IPS-11a (cell line): Measurements from ENCODE around the gene SLC25A42.
A peak's percentile ranks its signal among the peaks of the same experiment; 100 is the strongest.
"Not testable (repeated sequence)": the region's sequence is repeated elsewhere in the genome, so short reads cannot be mapped to it uniquely, and the experiment has no call there.

ENCODE experiments used
- H3K4me3 ChIP-seq: one replicate; pipeline ENCODE4 v1.5.1; 2013; ENCODE audit warnings: low read depth, low read length, control low read depth

Gene SLC25A42

GRCh38 chr19:19102566-19102965 lies 38.8 kb downstream of the SLC25A42 start:
- H3K4me3 ChIP-seq: not testable (repeated sequence)

DNA sequence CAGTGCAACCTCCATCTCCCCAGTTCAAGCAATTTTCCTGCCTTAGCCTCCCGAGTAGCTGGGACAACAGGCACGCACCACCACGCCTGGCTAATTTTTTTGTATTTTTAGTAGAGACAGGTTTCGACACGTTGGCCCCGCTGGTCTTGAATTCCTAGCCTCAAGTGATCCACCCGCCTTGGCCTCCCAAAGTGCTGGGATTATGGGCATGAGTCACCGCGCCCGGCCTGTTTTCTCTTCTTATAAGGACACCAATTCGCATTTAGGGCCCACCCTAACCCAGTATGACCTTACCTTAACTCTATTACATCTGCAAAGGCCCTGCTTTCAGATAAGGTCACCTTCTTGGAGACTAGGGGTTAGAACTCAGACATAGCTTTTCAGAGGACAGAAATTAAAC lies 39.4 kb downstream of the SLC25A42 start:
- H3K4me3 ChIP-seq: no peak overlapping the region

DNA sequence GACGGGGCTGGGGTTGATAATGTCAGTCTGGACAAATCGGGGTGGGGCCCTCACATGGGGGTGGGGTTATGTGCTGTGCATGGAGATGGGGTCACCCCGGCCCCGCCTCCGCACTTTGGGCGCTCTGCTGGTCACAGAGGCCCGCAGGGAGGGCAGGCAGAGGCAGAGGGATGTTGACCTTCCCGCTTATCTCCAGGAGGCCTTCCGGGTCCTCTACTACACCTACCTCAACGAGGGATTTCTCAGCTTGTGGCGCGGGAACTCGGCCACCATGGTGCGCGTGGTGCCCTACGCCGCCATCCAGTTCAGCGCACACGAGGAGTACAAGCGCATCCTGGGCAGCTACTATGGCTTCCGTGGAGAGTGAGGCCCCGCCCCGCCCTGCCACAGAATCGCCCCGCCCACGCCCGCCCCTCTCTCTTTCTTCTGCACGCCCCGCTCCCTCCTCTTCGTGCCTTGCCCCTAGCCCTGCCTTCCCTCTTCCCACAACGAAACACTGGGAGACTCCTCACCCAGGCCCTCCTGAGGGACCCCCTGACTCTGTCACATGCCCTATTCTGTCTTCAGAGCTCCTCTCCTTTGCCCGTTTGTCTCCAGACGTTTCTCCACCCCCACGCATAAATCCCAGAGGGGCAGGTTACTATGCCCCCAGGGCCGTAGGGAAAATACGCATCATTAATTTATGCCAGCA lies 41.7 kb downstream of the SLC25A42 start:
- peak overlapping the region; percentile 60 for H3K4me3 ChIP-seq

DNA sequence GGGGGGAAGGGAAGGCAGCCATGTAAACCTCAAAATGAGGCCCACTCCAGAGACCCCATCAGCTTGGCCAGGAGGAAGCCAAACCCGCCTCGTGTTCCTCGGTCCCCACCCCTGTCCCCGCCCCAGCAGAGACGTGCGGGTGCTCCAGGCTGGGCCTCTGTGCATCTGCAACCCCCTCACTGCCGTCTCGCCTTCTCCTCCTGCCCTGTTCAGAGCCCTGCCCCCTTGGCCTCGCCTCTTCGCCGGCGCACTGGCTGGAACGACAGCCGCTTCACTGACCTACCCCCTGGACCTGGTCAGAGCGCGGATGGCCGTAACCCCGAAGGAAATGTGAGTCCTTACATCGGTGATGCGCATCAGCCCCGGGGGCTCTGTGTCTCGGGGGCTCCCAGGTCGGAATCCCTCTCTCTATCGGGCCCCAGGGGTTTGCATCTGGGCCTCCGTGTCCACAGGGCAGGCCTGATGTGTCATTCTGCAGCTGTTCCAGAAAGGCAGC lies 42.3 kb downstream of the SLC25A42 start:
- no peak overlapping the region for H3K4me3 ChIP-seq

DNA sequence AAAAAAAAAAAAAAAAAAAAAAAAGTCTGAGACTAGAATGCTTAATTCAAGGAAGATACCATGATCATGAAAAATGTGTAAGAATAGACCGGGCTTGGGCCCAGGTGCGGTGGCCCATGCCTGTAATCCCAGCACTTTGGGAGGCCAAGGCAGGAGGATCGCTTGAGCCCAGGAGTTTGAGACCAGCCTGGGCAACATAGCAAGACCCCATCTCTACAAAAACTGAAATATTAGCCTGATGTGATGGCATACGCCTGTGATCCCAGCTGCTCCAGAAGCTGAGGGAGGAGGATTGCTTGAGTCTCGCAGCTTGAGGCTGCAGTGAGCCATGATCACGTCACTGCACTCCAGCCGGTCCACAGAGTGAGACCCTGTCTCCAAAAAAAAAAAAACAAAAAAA lies 43.1 kb downstream of the SLC25A42 start:
- H3K4me3 ChIP-seq: not testable (repeated sequence)

DNA sequence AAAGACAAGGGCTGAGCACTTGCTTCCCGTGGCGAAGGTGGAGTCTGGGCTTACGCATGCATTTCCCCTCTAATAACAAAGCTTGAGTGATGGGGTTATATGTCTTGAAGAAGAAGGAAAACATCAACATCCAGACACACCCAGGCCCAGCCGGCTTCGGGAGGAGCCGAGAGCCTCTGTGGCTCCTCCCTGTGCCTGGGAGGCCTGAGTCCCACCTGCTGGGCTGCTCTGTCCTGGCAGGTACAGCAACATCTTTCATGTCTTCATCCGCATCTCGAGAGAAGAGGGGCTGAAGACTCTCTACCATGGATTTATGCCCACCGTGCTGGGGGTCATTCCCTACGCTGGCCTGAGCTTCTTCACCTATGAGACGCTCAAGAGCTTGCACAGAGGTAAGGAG lies 43.9 kb downstream of the SLC25A42 start:
- H3K4me3 ChIP-seq: no peak overlapping the region

DNA sequence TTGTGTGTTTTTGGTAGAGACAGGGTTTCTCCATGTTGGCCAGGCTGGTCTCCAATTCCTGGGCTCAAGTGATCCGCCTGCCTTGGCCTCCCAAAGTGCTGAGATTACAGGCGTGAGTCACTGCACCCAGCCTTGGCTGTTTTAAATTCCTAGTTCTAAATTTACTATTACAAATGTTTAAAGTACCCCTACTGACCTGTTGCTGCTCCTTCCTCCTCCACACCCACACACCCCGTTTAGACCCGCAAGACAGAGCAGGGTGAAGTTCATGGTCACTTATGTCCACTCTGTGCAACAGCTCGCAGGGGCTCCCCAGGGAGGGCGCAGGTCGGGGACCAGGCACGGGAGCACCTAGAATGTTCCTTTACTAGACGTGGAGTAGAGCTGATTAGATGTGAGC lies 45.8 kb downstream of the SLC25A42 start:
- no peak overlapping the region for H3K4me3 ChIP-seq

- H3K4me3 ChIP-seq: no peak overlapping the region
These were observed 46.8 kb downstream of the SLC25A42 start for GRCh38 chr19:19110410-19111135.

DNA sequence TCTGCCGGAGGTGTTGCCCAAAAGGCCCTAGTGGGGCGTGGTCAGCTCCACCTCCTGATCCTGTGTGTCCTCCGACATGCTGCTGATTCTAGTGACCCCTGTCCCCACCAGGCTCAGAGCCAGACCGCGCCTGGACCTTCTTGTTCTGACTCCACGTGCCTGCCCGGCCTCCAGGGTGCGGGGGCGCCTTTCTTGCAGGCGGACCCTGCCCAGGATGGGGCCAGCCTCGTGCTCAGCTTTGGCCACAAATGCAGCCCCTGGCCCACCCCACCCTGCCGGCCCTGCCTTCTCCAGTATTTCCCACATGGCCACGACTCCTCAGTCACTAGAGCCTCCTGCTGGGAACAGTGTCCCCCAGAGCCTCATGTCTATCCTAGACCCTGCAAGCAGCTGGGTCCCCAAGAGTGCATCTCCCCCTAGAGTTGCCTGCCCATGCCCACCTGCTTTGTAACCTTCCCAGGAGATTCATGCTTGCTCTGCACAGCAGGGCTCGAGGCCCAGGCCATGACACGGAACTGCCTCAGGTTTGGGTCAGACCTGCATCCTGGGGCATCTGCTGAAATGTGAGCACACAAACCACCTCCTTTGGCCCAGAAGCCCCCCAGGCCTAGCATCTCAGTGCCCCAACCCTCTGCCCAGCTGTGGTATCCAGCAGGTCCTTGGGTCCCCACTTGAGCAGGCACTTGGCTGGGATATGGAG lies 47.5 kb downstream of the SLC25A42 start:
- H3K4me3 ChIP-seq: no peak overlapping the region

GRCh38 chr19:19111967-19112580 lies 48.3 kb downstream of the SLC25A42 start:
- no peak overlapping the region for H3K4me3 ChIP-seq

- no peak overlapping the region for H3K4me3 ChIP-seq
These were observed 49.3 kb downstream of the SLC25A42 start for GRCh38 chr19:19113040-19113626.

DNA sequence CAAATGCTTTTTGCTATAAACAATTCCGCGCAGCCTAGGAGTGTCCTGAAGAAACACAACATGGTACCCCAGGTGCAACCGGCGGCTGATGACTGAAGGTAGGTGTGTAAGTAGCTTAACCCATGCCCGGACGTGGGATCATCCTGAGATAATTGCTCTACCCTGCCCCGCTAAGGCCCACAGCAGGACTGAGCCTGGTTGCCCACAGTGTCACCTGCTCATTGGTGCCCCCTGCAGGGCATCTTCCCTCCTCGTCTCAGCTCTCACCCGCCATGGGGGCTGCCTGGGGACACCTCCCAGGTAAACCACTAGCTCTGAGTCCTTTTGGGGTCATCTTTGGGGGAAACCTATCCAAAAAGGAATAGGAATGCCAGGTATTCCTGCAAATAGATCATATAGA lies 52.2 kb downstream of the SLC25A42 start:
- H3K4me3 ChIP-seq: no peak overlapping the region

DNA sequence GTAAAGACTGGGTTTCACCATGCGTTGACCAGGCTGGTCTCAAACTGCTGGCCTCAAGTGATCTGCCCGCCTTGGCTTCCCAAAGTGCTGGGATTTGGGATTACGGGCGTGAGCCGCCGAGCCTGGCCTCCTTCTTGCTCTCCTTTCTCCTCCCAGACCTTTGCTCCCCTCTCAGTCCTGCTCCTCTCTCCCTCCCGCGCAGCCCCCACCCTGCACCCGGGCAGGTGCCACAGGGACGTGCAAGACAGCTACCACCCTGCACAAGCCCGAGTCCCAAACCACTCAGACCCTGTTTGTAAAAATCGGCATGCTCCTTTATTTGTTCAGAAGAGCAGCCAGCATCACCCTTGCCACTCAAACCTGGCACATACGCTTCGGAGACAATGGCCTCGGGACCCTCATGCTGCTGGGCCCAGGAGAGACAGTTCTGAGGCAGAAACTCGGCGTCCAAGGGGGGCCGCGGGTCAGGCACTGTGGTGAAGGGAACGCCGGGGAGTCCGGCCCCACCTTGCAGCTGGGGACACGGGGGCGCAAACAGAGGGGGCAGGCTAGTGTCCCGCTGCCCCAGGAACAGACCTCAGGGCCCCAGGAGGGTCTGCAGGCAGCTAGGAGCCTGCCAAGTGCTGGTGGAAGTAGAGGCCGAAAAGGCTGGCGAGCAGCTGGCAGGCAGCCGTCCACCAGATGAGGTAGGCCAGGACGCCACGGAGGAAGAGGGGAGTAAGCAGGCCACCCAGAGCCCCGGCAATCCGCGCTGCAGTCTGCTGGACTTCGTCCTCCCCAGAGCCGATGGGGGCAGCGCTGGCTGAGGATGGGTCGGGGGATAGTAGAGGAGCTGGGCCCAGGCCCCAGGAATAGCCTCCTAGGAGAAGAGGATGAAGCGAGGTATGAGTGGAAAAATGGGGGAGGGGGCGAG lies 55.8 kb downstream of the SLC25A42 start:
- H3K4me3 ChIP-seq: no peak overlapping the region

- peak overlapping the region; percentile 33 for H3K4me3 ChIP-seq
These were observed 56.8 kb downstream of the SLC25A42 start for GRCh38 chr19:19120308-19121231.

- no peak overlapping the region for H3K4me3 ChIP-seq
These were observed 57.6 kb downstream of the SLC25A42 start for GRCh38 chr19:19121371-19121770.

GRCh38 chr19:19122902-19123301 lies 59.1 kb downstream of the SLC25A42 start:
- no peak overlapping the region for H3K4me3 ChIP-seq

- no peak overlapping the region for H3K4me3 ChIP-seq
These were observed 59.6 kb downstream of the SLC25A42 start for GRCh38 chr19:19123386-19123785.

GRCh38 chr19:19126102-19126501 lies 62.3 kb downstream of the SLC25A42 start:
- no peak overlapping the region for H3K4me3 ChIP-seq

DNA sequence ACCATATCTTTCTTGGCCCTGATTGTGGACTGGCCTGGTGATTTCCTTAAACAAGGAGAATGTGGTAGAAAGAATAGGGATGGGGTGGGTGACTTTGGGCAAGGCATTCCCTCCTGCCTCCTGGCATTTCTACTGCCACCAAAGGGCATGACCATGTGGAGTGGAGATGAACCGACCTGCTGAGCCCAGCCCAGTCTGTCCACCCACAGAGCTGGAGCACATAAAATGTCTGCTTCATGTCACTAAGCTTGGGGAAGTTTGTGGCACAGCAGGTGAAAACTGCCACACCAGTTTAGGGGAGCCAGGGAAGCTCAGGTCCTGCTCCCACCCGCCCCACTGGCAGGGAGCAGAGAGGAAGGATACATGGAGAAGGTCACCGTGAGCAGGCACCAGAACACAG lies 68.2 kb downstream of the SLC25A42 start:
- no peak overlapping the region for H3K4me3 ChIP-seq
